Heart left ventricle (tissue), 16 donors: ENCODE measurements around the gene DTYMK. TPM values are rescaled to one million over a fixed set of nuclear protein-coding genes. Genes with fewer than 3 reads are reported as not detected.

ENCODE experiments used
- ATAC-seq, 4 donors: fragments of 200-7000 bp; cut with Tn5 transposase; one replicate each; pipeline ENCODE4 v1.9.1; 2020 to 2022; ENCODE audit warnings: moderate library complexity in 4 of 4, mild to moderate bottlenecking in 3 of 4, moderate number of reproducible peaks in 1 of 4
- DNase-seq, 5 donors: peaks; one replicate each; pipeline ENCODE4 v3.0.0-alpha.2; 2020
- H3K27ac ChIP-seq, 12 donors: fragments of 200-600 bp; sonication (generic) in 4 of 12; one replicate each; pipeline versions ENCODE4 v1.5.0 to v1.8.0; 2016 to 2022; ENCODE audit warnings: mild to moderate bottlenecking in 2 of 12
- H3K27me3 ChIP-seq, 9 donors: fragments of 200-600 bp; sonication (generic) in 2 of 9; one replicate each; pipeline versions ENCODE4 v1.5.1 to v1.8.0; 2016 to 2022; ENCODE audit warnings: mild to moderate bottlenecking in 3 of 9
- H3K36me3 ChIP-seq, 9 donors: fragments of 200-600 bp; sonication (generic) in 2 of 9; one replicate each; pipeline versions ENCODE4 v1.5.0 to v1.8.0; 2018 to 2022; ENCODE audit warnings: mild to moderate bottlenecking in 2 of 9
- H3K4me1 ChIP-seq, 12 donors: fragments of 200-600 bp; sonication (generic) in 4 of 12; one replicate each; pipeline versions ENCODE4 v1.5.0 to v1.8.0; 2016 to 2022; ENCODE audit warnings: mild to moderate bottlenecking in 3 of 12
- H3K4me3 ChIP-seq, 12 donors: fragments of 200-600 bp; sonication (generic) in 4 of 12; one replicate each; pipeline versions ENCODE4 v1.5.0 to v1.8.0; 2017 to 2022; ENCODE audit warnings: mild to moderate bottlenecking in 9 of 12, moderate library complexity in 4 of 12
- H3K9me3 ChIP-seq, 12 donors: fragments of 200-600 bp; sonication (generic) in 4 of 12; one replicate each; pipeline versions ENCODE4 v1.5.0 to v1.8.0; 2016 to 2022; ENCODE audit warnings: mild to moderate bottlenecking in 1 of 12
- POLR2A ChIP-seq, 2 donors: fragments of 450-650 bp; IDR thresholded peaks; one replicate each; pipeline ENCODE4 v1.6.1; 2017; ENCODE audit warnings: antibody characterized with exemption in 2 of 2, mild to moderate bottlenecking in 2 of 2, moderate library complexity in 2 of 2
- WGBS, 4 donors: extraction: QIAGEN DNeasy Blood & Tissue Kit in 2 of 4; methylation state at CpG; one replicate each; pipeline versions ENCODE4 v1.1.5 to v1.1.7; 2013 to 2018; 5-methylcytosine and 5-hydroxymethylcytosine counted together
- intact Hi-C, 10 donors: fragments of 100-400 bp; cut with DNase I; formaldehyde crosslinking; loops; one replicate each; pipeline versions ENCODE4 v1.11.1 to v1.14.2; 2022
- polyA plus RNA-seq, 2 donors: library from polyadenylated mRNA; stranded (reverse); fragments of 200-250 nt; gene quantifications; one replicate each; pipeline ENCODE4 v1.2.3, GENCODE V29; 2013
- total RNA-seq, 9 donors: library from RNA; depleted of rRNA in 2 of 9; stranded (reverse); fragments of >200 nt in 2 of 9; fragmentation: NEBNext Ultra II Directional in 3 of 9; extraction: Animal tissue kit (Norgen Biotek cat#: 25700) in 3 of 9; gene quantifications; one replicate each; pipeline versions ENCODE4 v1.1.0 to v1.2.4, GENCODE V29; 2016 to 2023
- TF ChIP-seq, protein P1 (sequence below), 12 donors: fragments of 200-600 bp; sonication (generic) in 4 of 12; IDR thresholded peaks; one replicate each; pipeline versions ENCODE4 v1.5.0 to v1.8.0; 2018 to 2022; ENCODE audit warnings: antibody characterized with exemption in 12 of 12, mild to moderate bottlenecking in 5 of 12
- donor health status: ischemic (EF 13 %, LVEDD 7.1; RV severe dilation, severe dysfunction).
- donor health status: healthy with polysubstance abuse.
- donor health status: DM: no; HTN: yes; CAD: no.
- donor health status: DM: no; HTN: no; CAD: no.
- donor health status: ischemic (EF 25% LVEDD 6.9; RV normal size, moderate dysfunction).
- donor health status: ischemic (EF 25% LVEDD 5.7; RV mildly dilated, moderate dysfunction).
- donor health status: healthy.
- donor health status: DM: yes; HTN: yes; CAD: no.
- donor health status: ischemic (EF 35%, LVEDD 5.7; RV mildly dilated, moderate dysfunction).
- donor health status: nonischemic (EF 11% LVEDD 7.7; RV severe dilation, severe dysfunction).
- donor health status: DM: yes; HTN: yes; CAD: no.
- donor health status: PGD.
- donor health status: ischemic (EF 29% LVEDD 5.4; RV normal size, mild dysfunction).
- donor health status: nonischemic (EF 23%, LVEDD 6.1; RV moderate dilation, normal function).

DTYMK gene
- total and polyA plus RNA-seq, 11 donors = 7.5 to 21.0 (median 8.9) TPM

DNA sequence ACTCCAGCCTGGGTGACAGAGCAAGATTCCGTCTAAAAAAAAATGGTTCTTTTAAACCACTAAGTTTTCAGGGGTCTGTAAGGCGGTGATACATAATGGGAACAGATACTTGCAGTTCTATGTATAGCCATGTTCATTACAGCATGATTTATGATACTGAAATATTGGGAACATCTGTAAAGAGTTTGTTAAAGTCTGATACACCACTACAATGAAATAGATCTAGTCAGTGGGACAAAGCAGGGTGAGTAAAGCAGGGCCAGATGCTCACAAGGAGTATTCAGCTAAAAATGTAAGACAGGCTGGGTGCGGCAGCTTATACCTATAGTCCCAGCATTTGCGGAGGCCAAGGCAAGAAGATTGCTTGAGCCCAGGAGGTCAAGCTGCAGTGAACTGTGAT, 9.0 kb upstream of the DTYMK start:
- TF ChIP-seq, protein P1, sequence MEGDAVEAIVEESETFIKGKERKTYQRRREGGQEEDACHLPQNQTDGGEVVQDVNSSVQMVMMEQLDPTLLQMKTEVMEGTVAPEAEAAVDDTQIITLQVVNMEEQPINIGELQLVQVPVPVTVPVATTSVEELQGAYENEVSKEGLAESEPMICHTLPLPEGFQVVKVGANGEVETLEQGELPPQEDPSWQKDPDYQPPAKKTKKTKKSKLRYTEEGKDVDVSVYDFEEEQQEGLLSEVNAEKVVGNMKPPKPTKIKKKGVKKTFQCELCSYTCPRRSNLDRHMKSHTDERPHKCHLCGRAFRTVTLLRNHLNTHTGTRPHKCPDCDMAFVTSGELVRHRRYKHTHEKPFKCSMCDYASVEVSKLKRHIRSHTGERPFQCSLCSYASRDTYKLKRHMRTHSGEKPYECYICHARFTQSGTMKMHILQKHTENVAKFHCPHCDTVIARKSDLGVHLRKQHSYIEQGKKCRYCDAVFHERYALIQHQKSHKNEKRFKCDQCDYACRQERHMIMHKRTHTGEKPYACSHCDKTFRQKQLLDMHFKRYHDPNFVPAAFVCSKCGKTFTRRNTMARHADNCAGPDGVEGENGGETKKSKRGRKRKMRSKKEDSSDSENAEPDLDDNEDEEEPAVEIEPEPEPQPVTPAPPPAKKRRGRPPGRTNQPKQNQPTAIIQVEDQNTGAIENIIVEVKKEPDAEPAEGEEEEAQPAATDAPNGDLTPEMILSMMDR (IDR thresholded peaks at IDR 0.05) = no peak
- no peak for TF ChIP-seq POLR2A (IDR thresholded peaks at IDR 0.05)
- intact Hi-C loops = no loop called here
- no peak overlapping the region for H3K4me3 ChIP-seq
- H3K9me3 ChIP-seq = no peaks in the 10 kb centered on the region
- H3K36me3 ChIP-seq = peaks cover 0 to 49% (median 31%) of the 10 kb centered on the region in 9 donors
- no peak overlapping the region for H3K27ac ChIP-seq
- DNase-seq (no peak), ATAC-seq (no peak)
- H3K27me3 ChIP-seq = no peaks in the 10 kb centered on the region
- 94 to 97% (median 96%) methylated on average over 4 of the region's 4 CpGs for WGBS, 4 donors
- H3K4me1 ChIP-seq = peaks cover 0 to 1% (median 0%) of the 10 kb centered on the region in 12 donors

DNA sequence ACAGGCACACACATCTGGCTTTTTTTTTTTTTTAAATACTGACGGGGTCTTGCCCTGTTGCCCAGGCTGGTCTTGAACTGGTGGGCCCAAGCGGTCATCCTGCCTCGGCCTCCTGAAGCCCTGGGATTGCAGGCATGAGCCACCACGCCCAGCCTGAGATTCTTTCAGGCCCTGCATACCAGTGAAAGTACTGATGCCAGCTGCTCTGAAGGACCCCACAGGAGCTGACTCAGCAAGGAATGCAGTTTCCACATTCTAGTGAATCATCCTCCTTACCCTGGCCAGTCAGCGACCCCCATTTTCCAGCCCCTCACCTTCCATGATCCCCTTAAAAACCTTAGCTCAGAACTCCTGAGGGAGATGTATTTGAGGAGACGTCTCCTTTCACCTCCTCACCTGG, 5.8 kb upstream of the DTYMK start:
- H3K9me3 ChIP-seq = no peaks in the 10 kb centered on the region
- DNase-seq = no peak
- peaks cover 0 to 63% (median 41%) of the 10 kb centered on the region in 9 donors for H3K36me3 ChIP-seq
- 90 to 94% (median 91%) methylated on average over 6 of the region's 6 CpGs for WGBS, 4 donors
- TF ChIP-seq, protein P1 (IDR thresholded peaks at IDR 0.05) = no peak
- no peak for TF ChIP-seq POLR2A (IDR thresholded peaks at IDR 0.05)
- no peak overlapping the region for H3K27ac ChIP-seq
- H3K27me3 ChIP-seq = no peaks in the 10 kb centered on the region
- no peak for ATAC-seq
- intact Hi-C loops = no loop called here
- no peak overlapping the region for H3K4me3 ChIP-seq
- peaks cover 4 to 21% (median 13%) of the 10 kb centered on the region in 12 donors for H3K4me1 ChIP-seq

DNA sequence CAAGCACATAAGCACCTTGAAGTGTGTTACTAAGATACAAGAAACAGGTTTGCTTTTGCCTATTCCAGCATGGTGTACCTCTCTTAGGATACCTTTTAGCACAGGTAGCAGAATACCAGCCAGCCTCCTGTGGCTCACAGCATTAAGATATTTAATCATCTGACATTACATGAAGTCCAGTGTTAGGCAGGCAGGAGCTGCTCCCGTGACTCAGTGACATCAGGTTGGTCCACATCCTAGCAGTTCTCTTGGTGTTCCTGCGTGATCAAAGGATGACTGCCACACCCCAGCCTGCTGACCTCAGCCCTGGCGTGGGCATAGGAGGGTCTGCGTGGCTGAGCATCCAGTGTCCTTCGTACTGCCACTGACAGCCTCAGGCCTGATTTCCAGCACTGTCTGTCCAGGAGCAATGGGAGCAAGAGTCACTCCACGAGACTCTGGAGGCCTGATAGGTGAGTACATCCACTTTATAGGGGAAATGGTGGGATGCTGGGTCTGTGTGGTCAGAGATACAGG, 3.6 kb upstream of the DTYMK start:
- intact Hi-C loops = no loop called here
- no peak overlapping the region for H3K27ac ChIP-seq
- WGBS, 4 donors = 78 to 90% (median 86%) methylated on average over 6 of the region's 6 CpGs
- H3K4me3 ChIP-seq = no peak overlapping the region
- no peaks in the 10 kb centered on the region for H3K27me3 ChIP-seq
- no peak for TF ChIP-seq POLR2A (IDR thresholded peaks at IDR 0.05)
- TF ChIP-seq, protein P1 (IDR thresholded peaks at IDR 0.05) = no peak
- no peak for ATAC-seq
- H3K36me3 ChIP-seq = peaks cover 0 to 56% (median 34%) of the 10 kb centered on the region in 9 donors
- no peaks in the 10 kb centered on the region for H3K9me3 ChIP-seq
- DNase-seq = no peak
- H3K4me1 ChIP-seq = peaks cover 4 to 32% (median 20%) of the 10 kb centered on the region in 12 donors

DNA sequence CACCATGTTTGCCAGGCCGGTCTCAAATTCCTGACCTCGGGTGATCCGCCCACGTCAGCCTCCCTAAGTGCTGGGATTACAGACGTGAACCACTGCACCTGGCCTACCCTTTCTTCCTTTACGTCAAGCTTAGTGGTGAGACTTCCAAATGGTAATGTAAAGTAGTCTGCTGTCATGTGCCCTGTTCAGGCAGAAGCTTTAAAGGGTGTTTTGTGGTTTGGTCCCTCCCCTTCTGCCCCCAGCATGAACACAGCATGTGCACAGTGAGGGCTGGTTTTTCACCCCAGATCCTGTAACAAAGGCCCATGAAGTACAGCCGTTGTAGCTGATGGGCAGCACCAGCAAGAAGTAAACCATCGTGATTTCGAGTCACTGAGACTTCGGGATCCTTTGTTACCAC, 2.7 kb upstream of the DTYMK start:
- Histone ChIP-seq H3K27me3 (no peaks in the 10 kb centered on the region), H3K27ac (no peak overlapping the region), H3K36me3 (peaks cover 0 to 56% (median 31%) of the 10 kb centered on the region in 9 donors), H3K4me3 (no peak overlapping the region), H3K9me3 (no peaks in the 10 kb centered on the region), H3K4me1 (peaks cover 4 to 32% (median 20%) of the 10 kb centered on the region in 12 donors)
- ATAC-seq (no peak), DNase-seq (no peak)
- TF ChIP-seq, protein P1 (IDR thresholded peaks at IDR 0.05) = no peak
- no peak for TF ChIP-seq POLR2A (IDR thresholded peaks at IDR 0.05)
- intact Hi-C loops = no loop called here
- 84 to 92% (median 88%) methylated on average over 10 of the region's 10 CpGs for WGBS, 4 donors
